ENCODE data around the gene EI24. TPM values are rescaled to one million over a fixed set of nuclear protein-coding genes. Genes with fewer than 3 reads are reported as not detected.

Gene EI24
- total and polyA plus RNA-seq, 2 donors from 2014 or later: 63.3 to 69.1 TPM

DNA sequence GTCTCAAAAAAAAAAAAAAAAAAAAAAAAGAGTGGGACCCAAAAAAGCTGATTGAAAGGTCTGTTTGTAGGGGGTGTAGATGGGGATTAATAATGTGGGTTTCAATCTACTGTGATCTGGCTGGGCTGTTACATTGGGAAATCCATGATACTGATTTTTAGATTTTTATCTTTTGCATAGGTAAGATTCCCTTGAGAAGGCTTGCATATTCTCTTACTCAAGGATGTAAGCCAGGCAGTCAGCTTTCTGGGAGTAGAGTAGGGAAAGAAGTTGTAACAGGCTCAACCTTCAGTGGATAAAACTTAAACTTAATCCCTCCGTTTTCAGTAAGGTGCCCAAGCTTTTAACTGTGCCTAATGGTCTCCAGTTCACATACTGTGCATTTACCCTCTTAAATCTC, 53.8 kb downstream of the EI24 start:
- Histone ChIP-seq H3K27me3 (ENCODE audit: control insufficient read depth, insufficient read depth, low read length) (no peaks in the 10 kb centered on the region), H3K36me3 (ENCODE audit: control insufficient read depth in 2 of 3, insufficient read depth in 3 of 3, low read length in 3 of 3) (peaks cover 2 to 24% (median 23%) of the 10 kb centered on the region in 3 donors), H3K27ac (ENCODE audit: low read depth in 2 of 2, low read length in 2 of 2) (no peak overlapping the region), H3K4me1 (ENCODE audit: control insufficient read depth in 2 of 3, insufficient read depth in 2 of 3, low read depth in 1 of 3, low read length in 3 of 3) (peaks cover 0 to 4% (median 0%) of the 10 kb centered on the region in 3 donors), H3K9me3 (ENCODE audit: control insufficient read depth in 2 of 3, insufficient read depth in 1 of 3, low read length in 3 of 3) (no peaks in the 10 kb centered on the region), H3K4me3 (ENCODE audit: low read length in 3 of 3) (no peak overlapping the region), H3K9ac (ENCODE audit: low read length in 3 of 3) (no peak overlapping the region)
- intact Hi-C loops (cut with DNase I): no loop called here
- FAIRE-seq (no peak), DNase-seq (no peak)
- TF ChIP-seq, protein P1, sequence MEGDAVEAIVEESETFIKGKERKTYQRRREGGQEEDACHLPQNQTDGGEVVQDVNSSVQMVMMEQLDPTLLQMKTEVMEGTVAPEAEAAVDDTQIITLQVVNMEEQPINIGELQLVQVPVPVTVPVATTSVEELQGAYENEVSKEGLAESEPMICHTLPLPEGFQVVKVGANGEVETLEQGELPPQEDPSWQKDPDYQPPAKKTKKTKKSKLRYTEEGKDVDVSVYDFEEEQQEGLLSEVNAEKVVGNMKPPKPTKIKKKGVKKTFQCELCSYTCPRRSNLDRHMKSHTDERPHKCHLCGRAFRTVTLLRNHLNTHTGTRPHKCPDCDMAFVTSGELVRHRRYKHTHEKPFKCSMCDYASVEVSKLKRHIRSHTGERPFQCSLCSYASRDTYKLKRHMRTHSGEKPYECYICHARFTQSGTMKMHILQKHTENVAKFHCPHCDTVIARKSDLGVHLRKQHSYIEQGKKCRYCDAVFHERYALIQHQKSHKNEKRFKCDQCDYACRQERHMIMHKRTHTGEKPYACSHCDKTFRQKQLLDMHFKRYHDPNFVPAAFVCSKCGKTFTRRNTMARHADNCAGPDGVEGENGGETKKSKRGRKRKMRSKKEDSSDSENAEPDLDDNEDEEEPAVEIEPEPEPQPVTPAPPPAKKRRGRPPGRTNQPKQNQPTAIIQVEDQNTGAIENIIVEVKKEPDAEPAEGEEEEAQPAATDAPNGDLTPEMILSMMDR (IDR thresholded peaks at IDR 0.05; ENCODE audit: borderline replicate concordance, extremely low read depth, insufficient read depth): no peak

DNA sequence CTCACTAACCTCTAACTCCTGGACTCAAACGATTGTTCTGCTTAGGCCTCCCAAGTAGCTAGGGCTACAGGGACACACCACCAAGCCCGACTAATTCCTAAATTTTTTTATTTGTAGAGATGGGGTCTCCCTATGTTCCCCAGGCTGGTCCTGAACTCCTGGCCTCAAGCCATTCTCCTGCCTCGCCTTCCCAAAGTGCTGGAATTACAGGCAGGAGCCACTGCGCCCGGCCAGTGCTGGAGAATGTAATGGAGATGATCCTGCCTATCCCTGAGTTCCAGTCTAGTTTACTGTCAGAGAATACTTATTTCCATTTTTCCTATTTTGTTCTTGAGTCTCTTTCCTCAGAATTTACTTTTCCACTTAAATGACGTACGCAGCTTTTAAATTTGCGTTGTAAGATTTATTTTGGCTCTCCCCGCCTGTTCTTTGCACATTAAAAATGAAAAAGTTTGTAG, 55.5 kb downstream of the EI24 start, which contains the start of gene CHEK1:
Gene CHEK1 (plus strand): TSS at position 408 of the 458 bp plus-strand sequence. CDS start 1,606 bp downstream, outside the sequence.
- intact Hi-C loops (cut with DNase I): no loop called here

DNA sequence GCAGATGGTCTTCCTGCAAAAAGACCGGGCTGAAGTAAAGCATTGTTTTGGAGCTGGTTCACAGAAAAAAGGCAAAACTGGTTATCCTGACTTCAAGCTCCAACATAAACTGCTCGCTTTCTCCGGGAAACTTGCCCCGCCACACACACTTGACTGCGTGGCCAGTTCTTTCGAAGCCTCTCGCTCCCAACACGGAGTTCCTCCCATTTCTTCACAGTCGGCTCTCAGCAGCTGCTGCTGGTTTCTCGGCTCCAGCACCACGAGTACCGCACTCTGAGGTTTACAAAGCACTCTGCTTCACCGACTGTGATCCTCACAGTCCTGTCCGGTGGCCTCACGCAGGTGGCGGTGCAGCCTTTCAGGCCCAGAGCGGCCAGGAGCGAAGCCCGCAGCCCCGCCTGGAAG, 56.0 kb downstream of the EI24 start:
- TF ChIP-seq, protein P1 (IDR thresholded peaks at IDR 0.05; ENCODE audit: borderline replicate concordance, extremely low read depth, insufficient read depth): no peak
- DNase-seq: no peak
- Histone ChIP-seq H3K4me3 (ENCODE audit: low read length in 3 of 3) (peak overlapping the region; percentile 78 to 94 (median 83)), H3K9ac (ENCODE audit: low read length in 3 of 3) (peak overlapping the region; percentile 21 to 89 (median 88)), H3K4me1 (ENCODE audit: control insufficient read depth in 2 of 3, insufficient read depth in 2 of 3, low read depth in 1 of 3, low read length in 3 of 3) (peaks cover 0 to 4% (median 0%) of the 10 kb centered on the region in 3 donors), H3K9me3 (ENCODE audit: control insufficient read depth in 2 of 3, insufficient read depth in 1 of 3, low read length in 3 of 3) (no peaks in the 10 kb centered on the region), H3K27me3 (ENCODE audit: control insufficient read depth, insufficient read depth, low read length) (no peaks in the 10 kb centered on the region), H3K27ac (ENCODE audit: low read depth in 2 of 2, low read length in 2 of 2) (peak overlapping the region; percentile 94 to 96), H3K36me3 (ENCODE audit: control insufficient read depth in 2 of 3, insufficient read depth in 3 of 3, low read length in 3 of 3) (peaks cover 0 to 9% (median 5%) of the 10 kb centered on the region in 3 donors)
- FAIRE-seq: no peak
- intact Hi-C loops (cut with DNase I): no loop called here

More for the DNA sequence above, 55.5 kb downstream of the EI24 start, which contains the start of gene CHEK1:
- peak in 3 of 5 donors; percentile 2 to 35 (median 7) for DNase-seq
- Histone ChIP-seq H3K4me1 (ENCODE audit: control insufficient read depth in 2 of 3, insufficient read depth in 2 of 3, low read depth in 1 of 3, low read length in 3 of 3) (peaks cover 0 to 4% (median 0%) of the 10 kb centered on the region in 3 donors), H3K27ac (ENCODE audit: low read depth in 2 of 2, low read length in 2 of 2) (peak within 1 kb of the TSS; percentile 94 to 96), H3K4me3 (ENCODE audit: low read length in 3 of 3) (peak within 1 kb of the TSS; percentile 78 to 94 (median 83)), H3K36me3 (ENCODE audit: control insufficient read depth in 2 of 3, insufficient read depth in 3 of 3, low read length in 3 of 3) (peaks cover 0 to 11% (median 9%) of the 10 kb centered on the region in 3 donors), H3K27me3 (ENCODE audit: control insufficient read depth, insufficient read depth, low read length) (no peaks in the 10 kb centered on the region), H3K9me3 (ENCODE audit: control insufficient read depth in 2 of 3, insufficient read depth in 1 of 3, low read length in 3 of 3) (no peaks in the 10 kb centered on the region), H3K9ac (ENCODE audit: low read length in 3 of 3) (peak within 1 kb of the TSS; percentile 21 to 89 (median 88))
- no peak for FAIRE-seq
- TF ChIP-seq, protein P1 (IDR thresholded peaks at IDR 0.05; ENCODE audit: borderline replicate concordance, extremely low read depth, insufficient read depth): no peak
